Measurements from ENCODE around the gene APC.
A peak's percentile ranks its signal among the peaks of the same experiment; 100 is the strongest.

APC gene

DNA sequence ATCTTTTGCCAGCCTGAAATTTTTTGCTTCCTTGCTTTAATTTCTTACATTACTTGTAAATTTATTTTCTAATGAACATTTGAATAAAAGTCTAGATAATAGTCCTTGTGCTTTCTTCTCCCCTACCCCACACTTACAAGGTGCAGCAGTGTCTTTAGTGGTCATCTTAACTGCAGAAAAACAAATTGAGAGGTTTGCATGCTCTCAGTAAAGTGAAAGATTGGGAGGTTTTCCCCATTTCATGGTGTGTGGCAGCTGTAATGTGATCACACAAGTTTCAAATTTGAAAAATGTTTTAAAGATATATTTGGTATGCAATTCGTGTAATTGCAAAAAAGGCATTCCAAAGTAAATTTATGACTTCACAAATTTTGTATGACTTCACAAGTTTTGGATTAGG, 14.7 kb downstream of the APC start:
- TF ChIP-seq BACH2 (CRISPR knock-in tag; IDR thresholded peaks at IDR 0.05; ENCODE audit: borderline replicate concordance): no peak
- TF ChIP-seq, protein P1, sequence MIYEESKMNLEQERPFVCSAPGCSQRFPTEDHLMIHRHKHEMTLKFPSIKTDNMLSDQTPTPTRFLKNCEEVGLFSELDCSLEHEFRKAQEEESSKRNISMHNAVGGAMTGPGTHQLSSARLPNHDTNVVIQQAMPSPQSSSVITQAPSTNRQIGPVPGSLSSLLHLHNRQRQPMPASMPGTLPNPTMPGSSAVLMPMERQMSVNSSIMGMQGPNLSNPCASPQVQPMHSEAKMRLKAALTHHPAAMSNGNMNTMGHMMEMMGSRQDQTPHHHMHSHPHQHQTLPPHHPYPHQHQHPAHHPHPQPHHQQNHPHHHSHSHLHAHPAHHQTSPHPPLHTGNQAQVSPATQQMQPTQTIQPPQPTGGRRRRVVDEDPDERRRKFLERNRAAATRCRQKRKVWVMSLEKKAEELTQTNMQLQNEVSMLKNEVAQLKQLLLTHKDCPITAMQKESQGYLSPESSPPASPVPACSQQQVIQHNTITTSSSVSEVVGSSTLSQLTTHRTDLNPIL (CRISPR knock-in tag; IDR thresholded peaks at IDR 0.05; ENCODE audit: low read depth): no peak
- TF ChIP-seq, protein P2, sequence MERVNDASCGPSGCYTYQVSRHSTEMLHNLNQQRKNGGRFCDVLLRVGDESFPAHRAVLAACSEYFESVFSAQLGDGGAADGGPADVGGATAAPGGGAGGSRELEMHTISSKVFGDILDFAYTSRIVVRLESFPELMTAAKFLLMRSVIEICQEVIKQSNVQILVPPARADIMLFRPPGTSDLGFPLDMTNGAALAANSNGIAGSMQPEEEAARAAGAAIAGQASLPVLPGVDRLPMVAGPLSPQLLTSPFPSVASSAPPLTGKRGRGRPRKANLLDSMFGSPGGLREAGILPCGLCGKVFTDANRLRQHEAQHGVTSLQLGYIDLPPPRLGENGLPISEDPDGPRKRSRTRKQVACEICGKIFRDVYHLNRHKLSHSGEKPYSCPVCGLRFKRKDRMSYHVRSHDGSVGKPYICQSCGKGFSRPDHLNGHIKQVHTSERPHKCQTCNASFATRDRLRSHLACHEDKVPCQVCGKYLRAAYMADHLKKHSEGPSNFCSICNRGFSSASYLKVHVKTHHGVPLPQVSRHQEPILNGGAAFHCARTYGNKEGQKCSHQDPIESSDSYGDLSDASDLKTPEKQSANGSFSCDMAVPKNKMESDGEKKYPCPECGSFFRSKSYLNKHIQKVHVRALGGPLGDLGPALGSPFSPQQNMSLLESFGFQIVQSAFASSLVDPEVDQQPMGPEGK (CRISPR knock-in tag; IDR thresholded peaks at IDR 0.05; ENCODE audit: borderline replicate concordance): no peak
- no peak for TF ChIP-seq TOX (CRISPR knock-in tag; IDR thresholded peaks at IDR 0.05; ENCODE audit: borderline replicate concordance)
- TF ChIP-seq PPARA (CRISPR knock-in tag; IDR thresholded peaks at IDR 0.05; ENCODE audit: borderline replicate concordance): no peak
- no peak for TF ChIP-seq TSHZ2 (CRISPR knock-in tag; IDR thresholded peaks at IDR 0.05)
- ATAC-seq: no peak

DNA sequence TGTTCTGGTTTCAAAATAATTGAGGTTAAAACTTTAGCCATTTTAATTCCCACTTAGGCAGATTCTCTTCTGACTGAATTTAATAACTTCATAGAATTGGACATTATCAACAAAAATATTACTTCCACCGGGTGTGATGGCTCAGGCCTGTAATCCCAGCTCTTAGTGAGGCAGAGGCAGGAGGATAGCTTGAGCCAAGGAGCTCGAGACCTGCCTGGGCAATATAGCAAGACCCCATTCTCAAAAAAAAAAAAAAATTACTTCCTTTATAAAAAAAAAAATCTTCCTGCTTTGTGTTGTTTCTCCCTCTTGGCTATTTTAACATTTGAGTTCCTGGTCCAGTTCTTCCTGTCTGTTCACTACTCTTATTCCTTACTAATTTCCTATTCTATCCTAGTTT, 18.0 kb downstream of the APC start:
- TF ChIP-seq RARB (CRISPR knock-in tag; IDR thresholded peaks at IDR 0.05) (no peak), CSDC2 (CRISPR knock-in tag; IDR thresholded peaks at IDR 0.05) (no peak), ZFP3 (CRISPR knock-in tag; IDR thresholded peaks at IDR 0.05) (no peak), ISL1 (CRISPR knock-in tag; IDR thresholded peaks at IDR 0.05) (no peak), OSR1 (CRISPR knock-in tag; IDR thresholded peaks at IDR 0.05) (no peak), ZNF70 (CRISPR knock-in tag; IDR thresholded peaks at IDR 0.05) (no peak), BACH2 (CRISPR knock-in tag; IDR thresholded peaks at IDR 0.05; ENCODE audit: borderline replicate concordance) (no peak), ESRRG (CRISPR knock-in tag; IDR thresholded peaks at IDR 0.05) (no peak), TCF4 (CRISPR knock-in tag; IDR thresholded peaks at IDR 0.05; ENCODE audit: borderline replicate concordance) (no peak)
- TF ChIP-seq, protein P2 (CRISPR knock-in tag; IDR thresholded peaks at IDR 0.05; ENCODE audit: borderline replicate concordance): no peak
- ATAC-seq: no peak

GRCh38 chr5:112757468-112758208, 20.0 kb downstream of the APC start:
- TF ChIP-seq, protein P2 (CRISPR knock-in tag; IDR thresholded peaks at IDR 0.05; ENCODE audit: borderline replicate concordance): no peak
- ATAC-seq: peak; percentile 90

- ATAC-seq: no peak
- no peak for TF ChIP-seq ISL1 (CRISPR knock-in tag; IDR thresholded peaks at IDR 0.05)
- TF ChIP-seq PPARA (CRISPR knock-in tag; IDR thresholded peaks at IDR 0.05; ENCODE audit: borderline replicate concordance): no peak
- TF ChIP-seq ESRRG (CRISPR knock-in tag; IDR thresholded peaks at IDR 0.05): no peak
- TF ChIP-seq TSHZ2 (CRISPR knock-in tag; IDR thresholded peaks at IDR 0.05): no peak
- no peak for TF ChIP-seq GLIS3 (CRISPR knock-in tag; IDR thresholded peaks at IDR 0.05)
- no peak for TF ChIP-seq RARB (CRISPR knock-in tag; IDR thresholded peaks at IDR 0.05)
- no peak for TF ChIP-seq ZNF8 (CRISPR knock-in tag; IDR thresholded peaks at IDR 0.05)
- TF ChIP-seq, protein P2 (CRISPR knock-in tag; IDR thresholded peaks at IDR 0.05; ENCODE audit: borderline replicate concordance): no peak
- TF ChIP-seq TOX (CRISPR knock-in tag; IDR thresholded peaks at IDR 0.05; ENCODE audit: borderline replicate concordance): no peak
- no peak for TF ChIP-seq ZNF565 (CRISPR knock-in tag; conservative IDR thresholded peaks at IDR 0.05; ENCODE audit: low read depth)
- no peak for TF ChIP-seq SNAI2 (CRISPR knock-in tag; IDR thresholded peaks at IDR 0.05)
- no peak for TF ChIP-seq BACH2 (CRISPR knock-in tag; IDR thresholded peaks at IDR 0.05; ENCODE audit: borderline replicate concordance)
- TF ChIP-seq ZFP30 (CRISPR knock-in tag; IDR thresholded peaks at IDR 0.05): no peak
Observed at GRCh38 chr5:112758676-112759075, 21.0 kb downstream of the APC start.

Data from SK-N-SH treated with all-trans-retinoic acid at 6 μM for 48 hours (cell line).